ENCODE results near the gene RPP14. TPM values are rescaled to one million over a fixed set of nuclear protein-coding genes. Genes with fewer than 3 reads are reported as not detected.
"Not testable (repeated sequence)": the region's sequence is repeated elsewhere in the genome, so short reads cannot be mapped to it uniquely, and the experiment has no call there.

RPP14 gene
- total RNA-seq, 2 experiments from 2014 or later, result 17.7 to 19.7 TPM

- CTCF ChIA-PET, result no interaction called here
- no peak for TF ChIP-seq CTCF (IDR thresholded peaks at IDR 0.05)
Measured at GRCh38 chr3:58288011-58288728, 17.9 kb upstream of the RPP14 start.

DNA sequence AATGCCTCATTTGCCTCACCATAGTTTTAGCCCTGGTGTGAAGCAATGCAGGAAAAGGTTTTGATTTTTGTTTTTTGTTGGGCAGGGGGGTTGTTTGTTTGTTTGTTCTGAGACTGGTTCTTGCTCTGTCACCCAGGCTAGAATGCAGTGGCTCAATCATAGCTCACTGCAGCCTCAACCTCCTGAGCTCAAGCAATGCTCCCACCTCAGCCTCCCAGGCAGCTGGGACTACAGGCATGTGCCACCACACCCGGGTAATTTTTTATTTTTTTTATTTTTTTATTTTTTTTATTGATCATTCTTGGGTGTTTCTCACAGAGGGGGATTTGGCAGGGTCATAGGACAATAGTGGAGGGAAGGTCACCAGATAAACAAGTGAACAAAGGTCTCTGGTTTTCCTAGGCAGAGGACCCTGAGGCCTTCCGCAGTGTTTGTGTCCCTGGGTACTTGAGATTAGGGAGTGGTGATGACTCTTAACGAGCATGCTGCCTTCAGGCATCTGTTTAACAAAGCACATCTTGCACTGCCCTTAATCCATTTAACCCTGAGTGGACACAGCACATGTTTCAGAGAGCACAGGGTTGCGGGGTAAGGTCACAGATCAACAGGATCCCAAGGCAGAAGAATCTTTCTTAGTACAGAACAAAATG lies 17.0 kb upstream of the RPP14 start:
- CTCF ChIA-PET; H3K4me1 Mint-ChIP-seq (ENCODE audit: low read depth); H3K27ac ChIP-seq (ENCODE audit: low read depth in 1 of 2, low read length in 2 of 2); H3K4me3 ChIP-seq (ENCODE audit: low read length); H3K9me3 ChIP-seq (ENCODE audit: control insufficient read depth in 1 of 2, insufficient read depth in 1 of 2, low read length in 2 of 2); DNase-seq; H3K4me1 ChIP-seq (ENCODE audit: insufficient read depth, low read length); ATAC-seq (ENCODE audit: poor library complexity); H3K4me3 Mint-ChIP-seq; H3K27me3 ChIP-seq (ENCODE audit: control insufficient read depth in 1 of 2, insufficient read depth in 2 of 2, low read length in 2 of 2); H3K27ac Mint-ChIP-seq; intact Hi-C loops (cut with DNase I, micrococcal nuclease); POLR2A ChIA-PET; H3K27me3 Mint-ChIP-seq; H3K9me3 Mint-ChIP-seq: not testable (repeated sequence)
- H3K36me3 Mint-ChIP-seq (ENCODE audit: low read depth), result peaks cover 24% of the 10 kb centered on the region
- H3K36me3 ChIP-seq (ENCODE audit: insufficient read depth, low read length), result peaks cover 11% of the 10 kb centered on the region

More at GRCh38 chr3:58288011-58288728, 17.9 kb upstream of the RPP14 start:
- Histone ChIP-seq H3K4me1 (ENCODE audit: insufficient read depth, low read length) (no peaks in the 10 kb centered on the region), H3K9me3 (ENCODE audit: control insufficient read depth in 1 of 2, insufficient read depth in 1 of 2, low read length in 2 of 2) (peaks cover 0 to 4% of the 10 kb centered on the region in 2 experiments), H3K27ac (ENCODE audit: low read depth in 1 of 2, low read length in 2 of 2) (no peak overlapping the region), H3K4me3 (ENCODE audit: low read length) (no peak overlapping the region), H3K36me3 (ENCODE audit: insufficient read depth, low read length) (peaks cover 11% of the 10 kb centered on the region), H3K27me3 (ENCODE audit: control insufficient read depth in 1 of 2, insufficient read depth in 2 of 2, low read length in 2 of 2) (no peaks in the 10 kb centered on the region)
- no peak overlapping the region for H3K4me3 Mint-ChIP-seq
- H3K36me3 Mint-ChIP-seq (ENCODE audit: low read depth), result peaks cover 30% of the 10 kb centered on the region
- no peaks in the 10 kb centered on the region for H3K9me3 Mint-ChIP-seq
- no peak for ATAC-seq (ENCODE audit: poor library complexity)
- H3K27me3 Mint-ChIP-seq, result no peaks in the 10 kb centered on the region
- POLR2A ChIA-PET, result no interaction called here
- DNase-seq, result no peak
- intact Hi-C loops (cut with DNase I, micrococcal nuclease), result no loop called here
- H3K4me1 Mint-ChIP-seq (ENCODE audit: low read depth), result no peaks in the 10 kb centered on the region
- H3K27ac Mint-ChIP-seq, result no peak overlapping the region

GRCh38 chr3:58290446-58290845 lies 15.6 kb upstream of the RPP14 start:
- H3K9me3 Mint-ChIP-seq; POLR2A ChIA-PET; H3K36me3 ChIP-seq (ENCODE audit: insufficient read depth, low read length); H3K27me3 Mint-ChIP-seq; CTCF ChIA-PET; ATAC-seq (ENCODE audit: poor library complexity); H3K27me3 ChIP-seq (ENCODE audit: control insufficient read depth in 1 of 2, insufficient read depth in 2 of 2, low read length in 2 of 2); H3K27ac Mint-ChIP-seq; H3K4me3 ChIP-seq (ENCODE audit: low read length); H3K4me1 Mint-ChIP-seq (ENCODE audit: low read depth); H3K27ac ChIP-seq (ENCODE audit: low read depth in 1 of 2, low read length in 2 of 2); H3K4me3 Mint-ChIP-seq; H3K4me1 ChIP-seq (ENCODE audit: insufficient read depth, low read length); intact Hi-C loops (cut with DNase I, micrococcal nuclease); DNase-seq: not testable (repeated sequence)
- H3K36me3 Mint-ChIP-seq (ENCODE audit: low read depth), result peaks cover 10% of the 10 kb centered on the region
- peaks cover 0 to 10% of the 10 kb centered on the region in 2 experiments for H3K9me3 ChIP-seq (ENCODE audit: control insufficient read depth in 1 of 2, insufficient read depth in 1 of 2, low read length in 2 of 2)

- H3K4me1 Mint-ChIP-seq (ENCODE audit: low read depth), result no peaks in the 10 kb centered on the region
- Histone ChIP-seq H3K4me3 (ENCODE audit: low read length) (no peak overlapping the region), H3K27ac (ENCODE audit: low read depth in 1 of 2, low read length in 2 of 2) (no peak overlapping the region), H3K4me1 (ENCODE audit: insufficient read depth, low read length) (no peaks in the 10 kb centered on the region), H3K9me3 (ENCODE audit: control insufficient read depth in 1 of 2, insufficient read depth in 1 of 2, low read length in 2 of 2) (peaks cover 0 to 12% of the 10 kb centered on the region in 2 experiments), H3K27me3 (ENCODE audit: control insufficient read depth in 1 of 2, insufficient read depth in 2 of 2, low read length in 2 of 2) (no peaks in the 10 kb centered on the region), H3K36me3 (ENCODE audit: insufficient read depth, low read length) (peaks cover 4% of the 10 kb centered on the region)
- DNase-seq (no peak), ATAC-seq (ENCODE audit: poor library complexity) (no peak)
- H3K36me3 Mint-ChIP-seq (ENCODE audit: low read depth), result peaks cover 9% of the 10 kb centered on the region
- H3K27ac Mint-ChIP-seq, result no peak overlapping the region
- no peak for TF ChIP-seq CTCF (IDR thresholded peaks at IDR 0.05)
- H3K27me3 Mint-ChIP-seq, result no peaks in the 10 kb centered on the region
- ChIA-PET POLR2A (no interaction called here), CTCF (no interaction called here)
- H3K9me3 Mint-ChIP-seq, result no peaks in the 10 kb centered on the region
- intact Hi-C loops (cut with DNase I, micrococcal nuclease), result no loop called here
- no peak overlapping the region for H3K4me3 Mint-ChIP-seq
Measured at GRCh38 chr3:58291671-58292338, 14.2 kb upstream of the RPP14 start.
